ENCODE results near the gene PDE4B. TPM values are rescaled to one million over a fixed set of nuclear protein-coding genes. Genes with fewer than 3 reads are reported as not detected.

PDE4B gene
- total RNA-seq, 1 donor from 2014 or later = 7.6 TPM

GRCh38 chr1:65826782-65827181 lies 34.1 kb downstream of the PDE4B start:
- H2AFZ ChIP-seq (ENCODE audit: low read depth, low read length) = no peak overlapping the region
- H3K79me2 ChIP-seq (ENCODE audit: insufficient read depth, low read length) = no peaks in the 10 kb centered on the region
- no peaks in the 10 kb centered on the region for H3K27me3 ChIP-seq (ENCODE audit: insufficient read depth, low read length)
- peak overlapping the region; percentile 57 for H3K27ac ChIP-seq (ENCODE audit: low read depth, low read length)
- peak overlapping the region; percentile 56 for H3K4me2 ChIP-seq (ENCODE audit: low read length)
- DNase-seq (ENCODE audit: low read depth) (no peak), FAIRE-seq (no peak)
- no peaks in the 10 kb centered on the region for H3K9me3 ChIP-seq (ENCODE audit: insufficient read depth, low read depth, low read length)
- Mint-ChIP-seq H3K27ac (ENCODE audit: unreplicated experiment) (peak overlapping the region; percentile 50), H3K27me3 (ENCODE audit: low read depth, unreplicated experiment) (no peaks in the 10 kb centered on the region), H3K9me3 (ENCODE audit: unreplicated experiment) (no peaks in the 10 kb centered on the region), H3K36me3 (ENCODE audit: low read depth, unreplicated experiment) (no peaks in the 10 kb centered on the region), H3K4me1 (ENCODE audit: low read depth, unreplicated experiment) (peaks cover 25% of the 10 kb centered on the region), H3K4me3 (ENCODE audit: unreplicated experiment) (no peak overlapping the region)
- H3K36me3 ChIP-seq (ENCODE audit: insufficient read depth, low read length) = no peaks in the 10 kb centered on the region
- peaks cover 14% of the 10 kb centered on the region for H3K4me1 ChIP-seq (ENCODE audit: insufficient read depth, low read length)
- TF ChIP-seq CTCF (IDR thresholded peaks at IDR 0.05; ENCODE audit: insufficient read depth, low read depth, low read length) (no peak), EZH2 (IDR thresholded peaks at IDR 0.05; ENCODE audit: insufficient read depth, low read length) (no peak)
- H4K20me1 ChIP-seq (ENCODE audit: insufficient read depth, low read length) = no peaks in the 10 kb centered on the region
- peak overlapping the region; percentile 24 for H3K9ac ChIP-seq (ENCODE audit: low read length)
- no peak overlapping the region for H3K4me3 ChIP-seq (ENCODE audit: insufficient read depth, low read depth, low read length)

GRCh38 chr1:65827346-65827745 lies 34.7 kb downstream of the PDE4B start:
- Histone ChIP-seq H3K9ac (ENCODE audit: low read length) (peak overlapping the region; percentile 24), H3K4me3 (ENCODE audit: insufficient read depth, low read depth, low read length) (no peak overlapping the region), H3K36me3 (ENCODE audit: insufficient read depth, low read length) (no peaks in the 10 kb centered on the region), H3K79me2 (ENCODE audit: insufficient read depth, low read length) (no peaks in the 10 kb centered on the region), H2AFZ (ENCODE audit: low read depth, low read length) (no peak overlapping the region), H3K9me3 (ENCODE audit: insufficient read depth, low read depth, low read length) (no peaks in the 10 kb centered on the region), H3K4me2 (ENCODE audit: low read length) (peak overlapping the region; percentile 56), H4K20me1 (ENCODE audit: insufficient read depth, low read length) (no peaks in the 10 kb centered on the region), H3K4me1 (ENCODE audit: insufficient read depth, low read length) (peaks cover 15% of the 10 kb centered on the region), H3K27ac (ENCODE audit: low read depth, low read length) (peak overlapping the region; percentile 57), H3K27me3 (ENCODE audit: insufficient read depth, low read length) (no peaks in the 10 kb centered on the region)
- H3K4me3 Mint-ChIP-seq (ENCODE audit: unreplicated experiment) = no peak overlapping the region
- TF ChIP-seq EZH2 (IDR thresholded peaks at IDR 0.05; ENCODE audit: insufficient read depth, low read length) (no peak), CTCF (IDR thresholded peaks at IDR 0.05; ENCODE audit: insufficient read depth, low read depth, low read length) (no peak)
- peaks cover 30% of the 10 kb centered on the region for H3K4me1 Mint-ChIP-seq (ENCODE audit: low read depth, unreplicated experiment)
- peak overlapping the region; percentile 50 for H3K27ac Mint-ChIP-seq (ENCODE audit: unreplicated experiment)
- no peaks in the 10 kb centered on the region for H3K9me3 Mint-ChIP-seq (ENCODE audit: unreplicated experiment)
- no peaks in the 10 kb centered on the region for H3K27me3 Mint-ChIP-seq (ENCODE audit: low read depth, unreplicated experiment)
- DNase-seq (ENCODE audit: low read depth) (peak; percentile 48), FAIRE-seq (peak; percentile 72)
- H3K36me3 Mint-ChIP-seq (ENCODE audit: low read depth, unreplicated experiment) = no peaks in the 10 kb centered on the region

- Histone ChIP-seq H3K27ac (ENCODE audit: low read depth, low read length) (no peak overlapping the region), H3K4me1 (ENCODE audit: insufficient read depth, low read length) (peaks cover 19% of the 10 kb centered on the region), H3K36me3 (ENCODE audit: insufficient read depth, low read length) (no peaks in the 10 kb centered on the region), H3K4me3 (ENCODE audit: insufficient read depth, low read depth, low read length) (no peak overlapping the region), H2AFZ (ENCODE audit: low read depth, low read length) (no peak overlapping the region), H3K27me3 (ENCODE audit: insufficient read depth, low read length) (no peaks in the 10 kb centered on the region), H4K20me1 (ENCODE audit: insufficient read depth, low read length) (no peaks in the 10 kb centered on the region), H3K9ac (ENCODE audit: low read length) (no peak overlapping the region), H3K79me2 (ENCODE audit: insufficient read depth, low read length) (no peaks in the 10 kb centered on the region), H3K4me2 (ENCODE audit: low read length) (no peak overlapping the region), H3K9me3 (ENCODE audit: insufficient read depth, low read depth, low read length) (no peaks in the 10 kb centered on the region)
- TF ChIP-seq CTCF (IDR thresholded peaks at IDR 0.05; ENCODE audit: insufficient read depth, low read depth, low read length) (no peak), EZH2 (IDR thresholded peaks at IDR 0.05; ENCODE audit: insufficient read depth, low read length) (no peak)
- no peaks in the 10 kb centered on the region for H3K27me3 Mint-ChIP-seq (ENCODE audit: low read depth, unreplicated experiment)
- H3K36me3 Mint-ChIP-seq (ENCODE audit: low read depth, unreplicated experiment) = no peaks in the 10 kb centered on the region
- no peak overlapping the region for H3K27ac Mint-ChIP-seq (ENCODE audit: unreplicated experiment)
- H3K4me1 Mint-ChIP-seq (ENCODE audit: low read depth, unreplicated experiment) = peaks cover 33% of the 10 kb centered on the region
- no peak for FAIRE-seq
- no peak overlapping the region for H3K4me3 Mint-ChIP-seq (ENCODE audit: unreplicated experiment)
- no peaks in the 10 kb centered on the region for H3K9me3 Mint-ChIP-seq (ENCODE audit: unreplicated experiment)
- no peak for DNase-seq (ENCODE audit: low read depth)
These were observed 37.6 kb downstream of the PDE4B start for GRCh38 chr1:65830306-65830705.
